AG04449 (cell line): ENCODE data around the gene GMCL2.

Experiments
- CTCF ChIA-PET: fragments of 350-600 bp; formaldehyde crosslinking; extraction: SDS; loops from one replicate; lab custom pipeline; 2021; ENCODE audit warnings: antibody characterized with exemption; lab: Yijun Ruan, JAX
- POLR2A ChIA-PET: fragments of 400-600, 350-600 bp; formaldehyde crosslinking; extraction: SDS; loops from one replicate; lab custom pipeline; 2020; ENCODE audit warnings: antibody characterized with exemption, inconsistent platforms; lab: Yijun Ruan, JAX
- DNase-seq: peaks from one replicate; pipeline ENCODE4 v3.0.0-alpha.2; 2010; ENCODE audit warnings: low read depth, low spot score
- H3K4me3 ChIP-seq: 2 replicates; pipeline ENCODE4 v1.5.1; 2011; ENCODE audit warnings: low read depth, mild to moderate bottlenecking, control low read depth, low read length
- CTCF ChIP-seq: IDR thresholded peaks from one replicate; pipeline ENCODE4 v1.5.1; 2011; ENCODE audit warnings: mild to moderate bottlenecking, moderate library complexity, low read length, control low read depth, inconsistent platforms; ENCODE audit not compliant: insufficient read depth; ENCODE audit errors: missing control alignments

Gene GMCL2

GRCh38 chr5:178149199-178149932, 37.8 kb downstream of the GMCL2 start:
- POLR2A ChIA-PET, result interaction anchor here (0.7 to 1.0 kb wide), 2 partner anchors 11 to 12 kb away, joined by 3 to 4 read pairs; no protein-coding TSS in a partner anchor

GRCh38 chr5:178147406-178147805, 39.8 kb downstream of the GMCL2 start:
- H3K4me3 ChIP-seq, result no peak overlapping the region
- ChIA-PET POLR2A (interaction anchor here (0.9 kb wide), 1 partner anchor 39 kb away, joined by 3 read pairs; no protein-coding TSS in a partner anchor), CTCF (interaction anchor here (1.6 to 8.5 kb wide), 3 partner anchors 11 to 540 kb away, joined by 3 to 61 read pairs (median 20); no protein-coding TSS in a partner anchor)
- no peak for TF ChIP-seq CTCF
- no peak for DNase-seq

More at GRCh38 chr5:178149199-178149932, 37.8 kb downstream of the GMCL2 start:
- CTCF ChIA-PET, result interaction anchor here (0.7 to 8.5 kb wide), 5 partner anchors 14 to 542 kb away, joined by 3 to 61 read pairs (median 4); no protein-coding TSS in a partner anchor
- no peak for DNase-seq
- TF ChIP-seq CTCF, result no peak
- no peak overlapping the region for H3K4me3 ChIP-seq

GRCh38 chr5:178145965-178146820, 41.0 kb downstream of the GMCL2 start:
- no peak overlapping the region for H3K4me3 ChIP-seq
- ChIA-PET POLR2A (no interaction called here), CTCF (interaction anchor here (1.0 to 8.5 kb wide), 7 partner anchors 9 to 539 kb away, joined by 3 to 61 read pairs (median 4); no protein-coding TSS in a partner anchor)
- TF ChIP-seq CTCF, result peak; percentile 77
- peak; percentile 19 for DNase-seq

GRCh38 chr5:178143901-178144300, 43.3 kb downstream of the GMCL2 start:
- no peak overlapping the region for H3K4me3 ChIP-seq
- ChIA-PET POLR2A (no interaction called here), CTCF (interaction anchor here (2.1 to 8.5 kb wide), 2 partner anchors 8 to 68 kb away, joined by 7 to 61 read pairs; no protein-coding TSS in a partner anchor)
- TF ChIP-seq CTCF, result no peak
- peak; percentile 17 for DNase-seq

GRCh38 chr5:178143246-178143645, 43.9 kb downstream of the GMCL2 start:
- POLR2A ChIA-PET, result no interaction called here
- TF ChIP-seq CTCF, result no peak
- CTCF ChIA-PET, result interaction anchor here (2.1 to 8.5 kb wide), 2 partner anchors 9 to 67 kb away, joined by 7 to 61 read pairs; no protein-coding TSS in a partner anchor
- H3K4me3 ChIP-seq, result no peak overlapping the region
- no peak for DNase-seq
